ENCODE results near the gene FHL2.

The FHL2 gene

GRCh38 chr2:105396254-105397024 is 2.4 kb downstream of the FHL2 start:
- DNase-seq, result no peak

GRCh38 chr2:105395691-105396090 is 3.2 kb downstream of the FHL2 start:
- no peak for DNase-seq

- no peak for DNase-seq
Observed at GRCh38 chr2:105394951-105395611, 3.8 kb downstream of the FHL2 start.

- DNase-seq, result no peak
Observed at GRCh38 chr2:105393373-105394055, 5.3 kb downstream of the FHL2 start.

GRCh38 chr2:105391763-105392662 is 6.8 kb downstream of the FHL2 start:
- DNase-seq, result no peak

GRCh38 chr2:105391058-105391627 is 7.7 kb downstream of the FHL2 start:
- no peak for DNase-seq

- no peak for DNase-seq
Observed at GRCh38 chr2:105390454-105390853, 8.4 kb downstream of the FHL2 start.

- DNase-seq, result no peak
Observed at GRCh38 chr2:105388971-105389381, 9.9 kb downstream of the FHL2 start.

- DNase-seq, result no peak
Observed at GRCh38 chr2:105387225-105387624, 11.6 kb downstream of the FHL2 start.

- no peak for DNase-seq
Observed at GRCh38 chr2:105385731-105386540, 12.9 kb downstream of the FHL2 start.

GRCh38 chr2:105384861-105385260 is 14.0 kb downstream of the FHL2 start:
- no peak for DNase-seq

- no peak for DNase-seq
Observed at GRCh38 chr2:105384216-105384615, 14.6 kb downstream of the FHL2 start.

- DNase-seq, result no peak
Observed at GRCh38 chr2:105383432-105384166, 15.3 kb downstream of the FHL2 start.

GRCh38 chr2:105382177-105382576 is 16.7 kb downstream of the FHL2 start:
- no peak for DNase-seq

GRCh38 chr2:105381101-105381668 is 17.7 kb downstream of the FHL2 start:
- DNase-seq, result no peak

GRCh38 chr2:105380432-105381100 is 18.3 kb downstream of the FHL2 start:
- no peak for DNase-seq

GRCh38 chr2:105379741-105380186 is 19.1 kb downstream of the FHL2 start:
- no peak for DNase-seq

GRCh38 chr2:105378921-105379383 is 19.9 kb downstream of the FHL2 start:
- DNase-seq, result no peak

GRCh38 chr2:105378276-105378840 is 20.5 kb downstream of the FHL2 start:
- DNase-seq, result no peak
